Bronchial epithelial cell (primary cell): Measurements from ENCODE around the gene NPR3. TPM values are rescaled to one million over a fixed set of nuclear protein-coding genes. Genes with fewer than 3 reads are reported as not detected.

Experiments used
- DNase-seq: peaks from one replicate; pipeline ENCODE4 v3.0.0-alpha.2; 2010; ENCODE audit warnings: low read depth
- FAIRE-seq: peaks from 2 replicates; lab custom pipeline; 2011; peaks lifted over from hg19 to GRCh38; lab: Jason Lieb, UNC
- H3K27me3 ChIP-seq: 2 replicates; pipeline ENCODE4 v1.5.1; 2011; ENCODE audit warnings: low read length; ENCODE audit not compliant: control insufficient read depth, insufficient read depth
- H3K36me3 ChIP-seq: 2 replicates; pipeline ENCODE4 v1.5.1; 2011; ENCODE audit warnings: low read length; ENCODE audit not compliant: control insufficient read depth, insufficient read depth
- H3K4me3 ChIP-seq: 2 replicates; pipeline ENCODE4 v1.5.1; 2011; ENCODE audit warnings: mild to moderate bottlenecking, low read depth, low read length, control low read depth
- CTCF ChIP-seq: IDR thresholded peaks from 2 replicates; pipeline ENCODE4 v1.5.1; 2011; ENCODE audit warnings: mild to moderate bottlenecking, moderate library complexity, low read length, control low read depth, inconsistent platforms; ENCODE audit not compliant: insufficient read depth, severe bottlenecking
- total RNA-seq: library from RNA; depleted of rRNA; stranded (reverse); fragments of >200 nt; gene quantifications from 2 replicates; pipeline ENCODE4 v1.2.1, GENCODE V29; 2014

NPR3 gene
- total RNA-seq, 1 donor from 2014 or later, result 17.1 TPM

GRCh38 chr5:32678472-32678871, 32.6 kb upstream of the NPR3 start:
- no peaks in the 10 kb centered on the region for H3K27me3 ChIP-seq

DNA sequence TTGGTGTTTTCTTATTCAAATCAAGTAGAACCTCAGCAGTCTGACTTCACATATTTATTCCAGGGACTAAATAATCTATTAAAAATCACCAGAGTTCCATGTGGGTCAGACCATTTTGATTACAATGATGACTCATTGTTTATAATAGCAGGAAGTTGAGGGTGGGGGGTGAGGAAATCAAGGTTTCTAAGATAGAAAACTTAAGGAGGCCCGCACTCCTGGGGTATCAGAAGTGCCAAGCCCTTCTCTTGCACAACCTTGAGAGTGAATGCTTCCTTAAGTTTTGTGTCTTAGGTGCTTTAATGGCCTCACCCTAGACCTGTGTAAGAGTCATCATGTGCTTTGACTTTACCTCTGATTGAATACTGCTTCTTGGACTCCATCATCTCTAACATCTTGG, 31.9 kb upstream of the NPR3 start:
- FAIRE-seq (no peak), DNase-seq (peak; percentile 62)
- no peak overlapping the region for H3K4me3 ChIP-seq
- no peak for TF ChIP-seq CTCF
- no peaks in the 10 kb centered on the region for H3K36me3 ChIP-seq
- no peaks in the 10 kb centered on the region for H3K27me3 ChIP-seq

More at GRCh38 chr5:32678472-32678871, 32.6 kb upstream of the NPR3 start:
- Histone ChIP-seq H3K4me3 (no peak overlapping the region), H3K36me3 (no peaks in the 10 kb centered on the region)
- DNase-seq (no peak), FAIRE-seq (no peak)
- TF ChIP-seq CTCF, result no peak

GRCh38 chr5:32680183-32680582, 30.9 kb upstream of the NPR3 start:
- no peaks in the 10 kb centered on the region for H3K36me3 ChIP-seq
- H3K4me3 ChIP-seq, result no peak overlapping the region
- no peaks in the 10 kb centered on the region for H3K27me3 ChIP-seq
- DNase-seq (no peak), FAIRE-seq (no peak)
- no peak for TF ChIP-seq CTCF

GRCh38 chr5:32683125-32683524, 28.0 kb upstream of the NPR3 start:
- FAIRE-seq (no peak), DNase-seq (no peak)
- TF ChIP-seq CTCF, result no peak

DNA sequence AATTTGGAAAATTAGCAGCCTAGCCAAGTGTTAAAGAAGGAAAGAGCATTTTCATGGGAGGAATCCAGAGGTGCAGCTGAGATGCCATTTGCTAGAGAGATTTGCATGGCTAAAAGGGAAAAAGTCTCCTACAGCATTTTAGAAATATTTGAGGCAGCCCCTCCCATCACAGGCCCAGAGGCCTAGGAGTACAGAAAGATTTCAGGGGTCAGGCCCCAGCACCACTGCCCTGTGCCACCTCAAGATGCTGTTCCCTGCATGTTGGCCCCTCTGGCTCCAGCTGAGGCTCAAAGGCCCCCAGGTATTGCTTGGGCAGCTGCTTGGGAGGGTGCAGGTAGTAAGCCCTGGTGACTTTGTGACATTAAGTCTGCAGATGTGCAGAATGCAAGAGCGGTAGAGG, 26.9 kb upstream of the NPR3 start:
- no peak overlapping the region for H3K4me3 ChIP-seq
- TF ChIP-seq CTCF, result no peak
- no peak for DNase-seq
- no peaks in the 10 kb centered on the region for H3K36me3 ChIP-seq
- no peak for FAIRE-seq
- H3K27me3 ChIP-seq, result no peaks in the 10 kb centered on the region

More at GRCh38 chr5:32683125-32683524, 28.0 kb upstream of the NPR3 start:
- H3K4me3 ChIP-seq, result no peak overlapping the region
- H3K27me3 ChIP-seq, result no peaks in the 10 kb centered on the region
- H3K36me3 ChIP-seq, result no peaks in the 10 kb centered on the region

DNA sequence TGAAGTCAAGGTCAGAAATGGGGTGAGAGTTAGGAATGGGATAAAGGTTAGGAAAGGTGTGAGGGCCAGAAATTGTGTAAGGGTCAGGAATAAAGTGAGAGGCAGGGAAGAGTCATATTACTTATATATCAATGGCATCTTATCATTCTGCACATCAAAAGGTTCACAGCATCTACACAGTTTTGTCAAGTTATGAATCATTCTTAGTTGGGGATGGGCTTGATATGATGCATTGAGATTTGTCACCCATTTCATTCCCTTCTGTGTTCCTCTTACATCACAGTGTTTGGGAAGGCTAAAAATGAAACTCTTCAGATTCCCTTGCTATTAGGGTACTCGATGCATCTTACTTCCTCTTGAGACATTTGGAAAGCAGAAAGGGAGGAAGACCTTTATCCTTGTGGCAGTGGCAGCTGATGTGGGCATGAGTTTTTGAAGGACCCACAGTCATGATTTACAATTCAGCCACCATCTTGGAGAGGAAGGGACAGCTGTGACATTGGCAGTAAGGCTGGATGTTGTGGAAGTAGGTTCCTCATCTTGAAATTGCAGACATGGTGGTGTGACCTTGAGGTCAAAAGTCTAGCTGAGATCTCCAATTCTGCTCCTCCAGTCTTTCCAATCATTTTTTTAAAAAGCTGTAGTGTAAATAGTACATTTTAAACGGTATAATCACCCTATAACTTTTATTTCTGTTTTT, 24.2 kb upstream of the NPR3 start:
- no peak for TF ChIP-seq CTCF
- FAIRE-seq (no peak), DNase-seq (no peak)
- Histone ChIP-seq H3K36me3 (no peaks in the 10 kb centered on the region), H3K4me3 (no peak overlapping the region), H3K27me3 (no peaks in the 10 kb centered on the region)
